MM.1S (cell line): ENCODE measurements around the gene MBLAC2.
A peak's percentile ranks its signal among the peaks of the same experiment; 100 is the strongest.

Experiments
- DNase-seq: peaks from one replicate; pipeline ENCODE4 v3.0.0-alpha.2; 2015
- H2AFZ ChIP-seq: fragments of 300-600 bp; sonication (generic); 2 replicates; pipeline ENCODE4 v1.6.0; 2016; ENCODE audit warnings: antibody characterized with exemption, low read length
- H3F3A ChIP-seq: fragments of 300-600 bp; sonication (generic); 2 replicates; pipeline ENCODE4 v1.6.1; 2016; ENCODE audit warnings: mild to moderate bottlenecking, antibody characterized with exemption, low read length, moderate library complexity, mixed read lengths; ENCODE audit not compliant: insufficient read depth
- H3K27ac ChIP-seq: fragments of 300-600 bp; sonication (generic); 2 replicates; pipeline ENCODE4 v1.5.1; 2016; ENCODE audit warnings: mild to moderate bottlenecking, low read length
- H3K27me3 ChIP-seq: fragments of 300-600 bp; sonication (generic); replicated peaks from 2 replicates; pipeline ENCODE4 v1.6.0; 2016; ENCODE audit warnings: low read length; ENCODE audit not compliant: insufficient read depth
- H3K36me3 ChIP-seq: fragments of 300-600 bp; sonication (generic); replicated peaks from 2 replicates; pipeline ENCODE4 v1.6.1; 2016; ENCODE audit warnings: mild to moderate bottlenecking, low read length, mixed read lengths; ENCODE audit not compliant: insufficient read depth
- H3K4me1 ChIP-seq: fragments of 300-600 bp; sonication (generic); 2 replicates; pipeline ENCODE4 v1.6.1; 2016; ENCODE audit warnings: low read length, mixed read lengths
- H3K4me2 ChIP-seq: fragments of 300-600 bp; sonication (generic); 2 replicates; pipeline ENCODE4 v1.6.0; 2016; ENCODE audit warnings: low read depth, low read length
- H3K4me3 ChIP-seq: fragments of 300-600 bp; sonication (generic); 2 replicates; pipeline ENCODE4 v1.5.1; 2016; ENCODE audit warnings: low read length, mixed read lengths
- H3K79me2 ChIP-seq: fragments of 300-600 bp; sonication (generic); 2 replicates; pipeline ENCODE4 v1.6.1; 2016; ENCODE audit warnings: mixed run types, low read length, mixed read lengths
- H3K9ac ChIP-seq: fragments of 300-600 bp; sonication (generic); 2 replicates; pipeline ENCODE4 v1.6.1; 2016; ENCODE audit warnings: low read length, mixed read lengths
- H3K9me2 ChIP-seq: fragments of 300-600 bp; sonication (generic); replicated peaks from 2 replicates; pipeline ENCODE4 v1.6.1; 2016; ENCODE audit warnings: mild to moderate bottlenecking, low read length, mixed read lengths; ENCODE audit not compliant: insufficient read depth
- H3K9me3 ChIP-seq: fragments of 300-600 bp; sonication (generic); replicated peaks from 2 replicates; pipeline ENCODE4 v1.6.1; 2016; ENCODE audit warnings: mild to moderate bottlenecking, low read length, mixed read lengths; ENCODE audit not compliant: insufficient read depth
- H4K20me1 ChIP-seq: fragments of 300-600 bp; sonication (generic); 2 replicates; pipeline ENCODE4 v1.6.1; 2016; ENCODE audit warnings: mild to moderate bottlenecking, low read length, moderate library complexity, mixed read lengths; ENCODE audit not compliant: insufficient read depth
- CTCF ChIP-seq: fragments of 300-600 bp; sonication (generic); IDR thresholded peaks from 2 replicates; pipeline ENCODE4 v1.5.1; 2016; ENCODE audit warnings: antibody characterized with exemption, low read length, mixed read lengths
- EZH2 ChIP-seq: fragments of 300-600 bp; sonication (generic); optimal IDR thresholded peaks from 2 replicates; pipeline ENCODE3; 2017; ENCODE audit warnings: low read depth, mild to moderate bottlenecking, antibody characterized with exemption, low read length, mixed read lengths
- EZH2phosphoT487 ChIP-seq: fragments of 300-600 bp; sonication (generic); IDR thresholded peaks from 2 replicates; pipeline ENCODE4 v1.6.1; 2018; ENCODE audit warnings: antibody characterized with exemption, low read length

The MBLAC2 gene

GRCh38 chr5:90424245-90424644 lies 50.3 kb downstream of the MBLAC2 start:
- Histone ChIP-seq H3K9me2 (no peaks in the 10 kb centered on the region), H3K4me2 (no peak overlapping the region), H4K20me1 (no peaks in the 10 kb centered on the region), H3K36me3 (no peaks in the 10 kb centered on the region), H3K27ac (no peak overlapping the region), H3F3A (no peaks in the 10 kb centered on the region), H3K79me2 (no peaks in the 10 kb centered on the region), H3K9me3 (no peaks in the 10 kb centered on the region), H3K27me3 (no peaks in the 10 kb centered on the region), H3K4me3 (no peak overlapping the region), H3K4me1 (no peaks in the 10 kb centered on the region), H3K9ac (no peak overlapping the region), H2AFZ (no peak overlapping the region)
- TF ChIP-seq CTCF, result no peak
- TF ChIP-seq EZH2phosphoT487, result no peak
- TF ChIP-seq EZH2, result no peak
- peak; percentile 46 for DNase-seq

- no peak overlapping the region for H3K4me2 ChIP-seq
- H2AFZ ChIP-seq, result no peak overlapping the region
- H3K9me3 ChIP-seq, result no peaks in the 10 kb centered on the region
Measured at GRCh38 chr5:90421136-90421535, 53.4 kb downstream of the MBLAC2 start.

GRCh38 chr5:90418214-90418613 lies 56.4 kb downstream of the MBLAC2 start:
- Histone ChIP-seq H3F3A (no peaks in the 10 kb centered on the region), H3K4me1 (no peaks in the 10 kb centered on the region), H3K9ac (no peak overlapping the region), H3K4me3 (no peak overlapping the region), H3K36me3 (no peaks in the 10 kb centered on the region), H3K27ac (no peak overlapping the region), H3K9me2 (no peaks in the 10 kb centered on the region), H3K27me3 (no peaks in the 10 kb centered on the region), H3K79me2 (no peaks in the 10 kb centered on the region), H3K9me3 (no peaks in the 10 kb centered on the region), H2AFZ (no peak overlapping the region), H4K20me1 (no peaks in the 10 kb centered on the region), H3K4me2 (no peak overlapping the region)
- no peak for TF ChIP-seq CTCF
- TF ChIP-seq EZH2phosphoT487, result no peak
- no peak for TF ChIP-seq EZH2
- DNase-seq, result no peak

More at GRCh38 chr5:90421136-90421535, 53.4 kb downstream of the MBLAC2 start:
- Histone ChIP-seq H3K9ac (no peak overlapping the region), H3F3A (no peaks in the 10 kb centered on the region), H3K36me3 (no peaks in the 10 kb centered on the region), H3K27me3 (no peaks in the 10 kb centered on the region), H3K79me2 (no peaks in the 10 kb centered on the region), H3K27ac (no peak overlapping the region), H3K9me2 (no peaks in the 10 kb centered on the region), H4K20me1 (no peaks in the 10 kb centered on the region), H3K4me1 (no peaks in the 10 kb centered on the region), H3K4me3 (no peak overlapping the region)
- no peak for TF ChIP-seq CTCF
- TF ChIP-seq EZH2, result no peak
- TF ChIP-seq EZH2phosphoT487, result no peak
- DNase-seq, result no peak
